Ovary (tissue), 9 donors: ENCODE measurements around the gene DCTD. TPM values are rescaled to one million over a fixed set of nuclear protein-coding genes. Genes with fewer than 3 reads are reported as not detected.

Source experiments
- DNase-seq, 5 donors: peaks; one replicate each; pipeline ENCODE4 v3.0.0-alpha.2; 2019 to 2020
- H3K27ac ChIP-seq, 2 donors: fragments of 200-600 bp; one replicate each; pipeline versions ENCODE4 v1.5.1 to v1.8.0; 2019 to 2022
- H3K27me3 ChIP-seq: fragments of 200-600 bp; one replicate; pipeline ENCODE4 v1.8.0; 2022
- H3K36me3 ChIP-seq: fragments of 200-600 bp; sonication (generic); one replicate; pipeline ENCODE4 v1.5.1; 2019
- H3K4me1 ChIP-seq: one replicate; pipeline ENCODE4 v1.8.1; 2013; ENCODE audit warnings: mild to moderate bottlenecking, moderate library complexity; ENCODE audit not compliant: insufficient read depth
- H3K4me3 ChIP-seq: fragments of 200-600 bp; sonication (generic); one replicate; pipeline ENCODE4 v1.5.1; 2017
- H3K9me3 ChIP-seq, 2 donors: fragments of 200-600 bp in 1 of 2; sonication (generic) in 1 of 2; one replicate each; pipeline versions ENCODE4 v1.5.1 to v1.8.1; 2013 to 2019; ENCODE audit warnings: mild to moderate bottlenecking in 1 of 2, moderate library complexity in 1 of 2
- CTCF ChIP-seq, 3 donors: fragments of 450-650 bp in 2 of 3; fragments of 200-600 bp in 1 of 3; IDR thresholded peaks; one replicate each; pipeline versions ENCODE4 v1.5.1 to v1.8.0; 2016 to 2022; ENCODE audit warnings: antibody characterized with exemption in 3 of 3, mild to moderate bottlenecking in 1 of 3
- EP300 ChIP-seq: sonication (generic); formaldehyde crosslinking; IDR thresholded peaks from one replicate; pipeline ENCODE4 v1.6.1; 2017; ENCODE audit warnings: antibody characterized with exemption
- POLR2A ChIP-seq: fragments of 450-650 bp; IDR thresholded peaks from one replicate; pipeline ENCODE4 v1.6.1; 2017; ENCODE audit warnings: antibody characterized with exemption, mild to moderate bottlenecking, moderate library complexity
- whole genome bisulfite sequencing, 3 donors: extraction: QIAGEN DNeasy Blood & Tissue Kit in 1 of 3; methylation state at CpG; one replicate each; pipeline versions ENCODE4 v1.1.5 to v1.1.7; 2013 to 2017; 5-methylcytosine and 5-hydroxymethylcytosine counted together
- intact Hi-C, 4 donors: fragments of 100-400 bp; cut with DNase I; formaldehyde crosslinking; loops; one replicate each; pipeline versions ENCODE4 v1.11.0 to v1.15.1; 2022 to 2023
- polyA plus RNA-seq, 2 donors: library from polyadenylated mRNA; stranded (reverse); fragments of 200-250 nt in 1 of 2; fragments of 350-450 nt in 1 of 2; fragmentation: Illumina TruSeq in 1 of 2; extraction: RNeasy Lipid Tissue Mini Kit (QIAGEN cat#74804) in 1 of 2; gene quantifications; one replicate each; pipeline ENCODE4 v1.2.3, GENCODE V29; 2013 to 2014
- total RNA-seq, 7 donors: library from RNA; depleted of rRNA in 2 of 7; stranded (reverse); fragments of >200 nt in 2 of 7; fragmentation: NEBNext Ultra II Directional in 3 of 7; extraction: Animal tissue kit (Norgen Biotek cat#: 25700) in 3 of 7; gene quantifications; one replicate each; pipeline versions ENCODE4 v1.1.0 to v1.2.4, GENCODE V29; 2016 to 2023
- donor health status: DM: no; HTN: no; CAD: no; lungs with moderate emphysema.
- donor health status: DM: no; HTN: no; CAD: no.
- donor health status: Bipolar disorder and iron deficiency.
- donor health status: DM: yes; HTN: yes; CAD: no.
- donor health status: DM: no; HTN: no; CAD: no.
- donor health status: DM: yes; HTN: yes; CAD: no.

DCTD gene
- total and polyA plus RNA-seq, 9 donors, result 34.1 to 272 (median 91.6) TPM

GRCh38 chr4:182932651-182933050 lies 15.5 kb upstream of the DCTD start:
- H3K4me1 ChIP-seq, result no peaks in the 10 kb centered on the region
- H3K27ac ChIP-seq, result no peak overlapping the region
- H3K36me3 ChIP-seq, result no peaks in the 10 kb centered on the region
- no peaks in the 10 kb centered on the region for H3K27me3 ChIP-seq
- WGBS, 3 donors, result 84 to 87% (median 86%) methylated on average over 5 of the region's 5 CpGs
- TF ChIP-seq POLR2A (no peak), CTCF (IDR thresholded peaks at IDR 0.05) (no peak), EP300 (no peak)
- H3K4me3 ChIP-seq, result no peak overlapping the region
- intact Hi-C loops, result loop anchor here in 3 of 4 donors (10.0 kb wide), 1 partner anchor 322 kb away; no protein-coding TSS in a partner anchor
- H3K9me3 ChIP-seq, result no peaks in the 10 kb centered on the region
- no peak for DNase-seq

GRCh38 chr4:182931691-182932345 lies 14.6 kb upstream of the DCTD start:
- Histone ChIP-seq H3K9me3 (no peaks in the 10 kb centered on the region), H3K27ac (no peak overlapping the region), H3K27me3 (no peaks in the 10 kb centered on the region), H3K36me3 (no peaks in the 10 kb centered on the region), H3K4me3 (no peak overlapping the region), H3K4me1 (no peaks in the 10 kb centered on the region)
- DNase-seq, result no peak
- intact Hi-C loops, result loop anchor here in 3 of 4 donors (10.0 kb wide), 1 partner anchor 323 kb away; no protein-coding TSS in a partner anchor
- TF ChIP-seq EP300 (no peak), CTCF (IDR thresholded peaks at IDR 0.05) (no peak), POLR2A (no peak)
- 78% methylated on average over 5 of the region's 5 CpGs for WGBS, 3 donors

GRCh38 chr4:182930889-182931288 lies 13.7 kb upstream of the DCTD start:
- Histone ChIP-seq H3K27me3 (no peaks in the 10 kb centered on the region), H3K4me1 (no peaks in the 10 kb centered on the region), H3K27ac (no peak overlapping the region), H3K9me3 (no peaks in the 10 kb centered on the region), H3K36me3 (no peaks in the 10 kb centered on the region), H3K4me3 (no peak overlapping the region)
- 70 to 77% (median 76%) methylated on average over 6 of the region's 6 CpGs for WGBS, 3 donors
- DNase-seq, result no peak
- TF ChIP-seq CTCF (IDR thresholded peaks at IDR 0.05) (no peak), EP300 (no peak), POLR2A (no peak)
- intact Hi-C loops, result loop anchor here in 3 of 4 donors (10.0 kb wide), 1 partner anchor 324 kb away; no protein-coding TSS in a partner anchor

- no peak overlapping the region for H3K4me3 ChIP-seq
- H3K27me3 ChIP-seq, result no peaks in the 10 kb centered on the region
- no peaks in the 10 kb centered on the region for H3K36me3 ChIP-seq
- TF ChIP-seq POLR2A (no peak), CTCF (IDR thresholded peaks at IDR 0.05) (no peak), EP300 (no peak)
- H3K9me3 ChIP-seq, result no peaks in the 10 kb centered on the region
- intact Hi-C loops, result no loop called here
- no peaks in the 10 kb centered on the region for H3K4me1 ChIP-seq
- WGBS, 3 donors, result 26 to 44% (median 33%) methylated on average over 3 of the region's 3 CpGs
- H3K27ac ChIP-seq, result no peak overlapping the region
- no peak for DNase-seq
These were observed 12.1 kb upstream of the DCTD start for GRCh38 chr4:182929296-182929695.
